VCaP (cell line): ENCODE measurements around the gene CACNB4.

Experiments used
- H3K27ac ChIP-seq: fragments of 450-650 bp; 2 replicates; pipeline ENCODE4 v1.5.1; 2017
- CTCF ChIP-seq: fragments of 450-650 bp; conservative IDR thresholded peaks from 2 replicates; pipeline ENCODE4 v1.5.1; 2017; ENCODE audit warnings: mild to moderate bottlenecking, moderate library complexity

CACNB4 gene

GRCh38 chr2:152062125-152063091 is 36.4 kb downstream of the CACNB4 start:
- TF ChIP-seq CTCF: no peak
- H3K27ac ChIP-seq: no peak overlapping the region

- H3K27ac ChIP-seq: no peak overlapping the region
- TF ChIP-seq CTCF: no peak
Measured at GRCh38 chr2:152061383-152061782, 37.5 kb downstream of the CACNB4 start.

GRCh38 chr2:152058655-152059054 is 40.2 kb downstream of the CACNB4 start:
- TF ChIP-seq CTCF: no peak
- H3K27ac ChIP-seq: no peak overlapping the region

DNA sequence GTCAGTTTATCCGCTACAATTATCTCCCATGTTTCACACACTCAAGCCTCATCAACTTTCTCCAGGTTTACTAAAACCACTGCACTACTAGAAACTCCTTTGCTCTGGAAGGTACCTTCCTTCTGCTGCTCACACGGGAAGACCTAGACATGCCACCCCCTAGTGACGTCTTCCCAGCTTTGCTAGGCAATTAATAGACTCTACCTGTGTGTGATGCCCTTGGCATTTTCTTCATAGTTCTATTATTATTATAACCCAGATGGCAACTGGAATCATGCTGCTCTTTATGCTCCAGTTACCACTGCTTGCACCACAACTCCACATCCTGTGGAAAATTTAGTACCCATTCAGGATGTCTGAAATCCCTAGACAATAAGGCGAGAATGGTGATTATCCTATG is 42.4 kb downstream of the CACNB4 start:
- no peak for TF ChIP-seq CTCF
- H3K27ac ChIP-seq: no peak overlapping the region

- no peak for TF ChIP-seq CTCF
- H3K27ac ChIP-seq: no peak overlapping the region
Measured at GRCh38 chr2:152055366-152056108, 43.3 kb downstream of the CACNB4 start.

DNA sequence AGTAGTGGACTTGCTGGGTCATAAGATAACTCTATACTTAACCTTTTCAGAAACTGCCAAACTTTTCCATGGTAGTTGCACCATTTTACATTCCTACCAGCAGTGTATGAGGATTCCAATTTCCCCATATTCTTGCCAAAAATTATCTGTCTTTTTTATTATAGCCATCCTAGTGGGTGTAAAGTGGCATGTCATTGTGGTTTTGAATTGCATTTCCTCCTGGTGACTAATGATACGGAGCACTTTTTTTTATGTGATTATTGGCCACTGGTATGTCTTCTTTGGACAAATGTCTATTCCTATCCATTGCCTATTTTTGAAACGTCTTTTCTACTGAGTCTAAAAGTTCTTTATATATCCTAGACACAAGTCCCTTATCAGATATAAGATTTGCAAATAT is 44.3 kb downstream of the CACNB4 start:
- TF ChIP-seq CTCF: no peak
- no peak overlapping the region for H3K27ac ChIP-seq

GRCh38 chr2:152051436-152051835 is 47.4 kb downstream of the CACNB4 start:
- no peak for TF ChIP-seq CTCF
- no peak overlapping the region for H3K27ac ChIP-seq
